Left ventricle myocardium inferior (tissue), 1 donor: Measurements from ENCODE around the gene TMEM245. TPM values are rescaled to one million over a fixed set of nuclear protein-coding genes. Genes with fewer than 3 reads are reported as not detected.

Experiments used
- DNase-seq: peaks from one replicate; pipeline ENCODE4 v3.0.0-alpha.2; 2020
- H3K27ac ChIP-seq: fragments of 200-600 bp; replicated peaks from 2 replicates; pipeline ENCODE4 v1.8.0; 2021
- H3K27me3 ChIP-seq: fragments of 200-600 bp; 2 replicates; pipeline ENCODE4 v1.8.0; 2021; ENCODE audit warnings: low read depth
- H3K36me3 ChIP-seq: fragments of 200-600 bp; 2 replicates; pipeline ENCODE4 v1.8.0; 2021
- H3K4me1 ChIP-seq: fragments of 200-600 bp; 2 replicates; pipeline ENCODE4 v1.8.0; 2021
- H3K4me3 ChIP-seq: fragments of 200-600 bp; 2 replicates; pipeline ENCODE4 v1.8.0; 2021; ENCODE audit warnings: mild to moderate bottlenecking, moderate library complexity
- H3K9me3 ChIP-seq: fragments of 200-600 bp; replicated peaks from 2 replicates; pipeline ENCODE4 v1.8.0; 2021
- CTCF ChIP-seq: fragments of 200-600 bp; IDR thresholded peaks from 2 replicates; pipeline ENCODE4 v1.8.0; 2021; ENCODE audit warnings: antibody characterized with exemption, mild to moderate bottlenecking, borderline replicate concordance
- intact Hi-C: fragments of 100-400 bp; cut with micrococcal nuclease; formaldehyde crosslinking; loops from one replicate; pipeline ENCODE4 v1.11.0; 2022
- total RNA-seq: library from RNA; stranded (reverse); fragmentation: NEBNext Ultra II Directional; extraction: Animal tissue kit (Norgen Biotek cat#: 25700); gene quantifications from one replicate; pipeline ENCODE4 v1.2.1, GENCODE V29; 2021
- donor health status: DM: no; HTN: yes; CAD: no; lungs with severe emphysema.

The TMEM245 gene
- total RNA-seq, 1 donor from 2014 or later = 97.4 TPM

GRCh38 chr9:108991479-108991878 is 128.3 kb downstream of the TMEM245 start:
- peaks cover 18% of the 10 kb centered on the region for H3K36me3 ChIP-seq
- no peak for TF ChIP-seq CTCF
- no peak for DNase-seq
- no peak overlapping the region for H3K4me3 ChIP-seq
- no peaks in the 10 kb centered on the region for H3K27me3 ChIP-seq
- peaks cover 56% of the 10 kb centered on the region for H3K4me1 ChIP-seq
- intact Hi-C loops = no loop called here
- peak overlapping the region; percentile 42 for H3K27ac ChIP-seq
- H3K9me3 ChIP-seq = no peaks in the 10 kb centered on the region

- no peak for TF ChIP-seq CTCF
- no peak for DNase-seq
- Histone ChIP-seq H3K27me3 (no peaks in the 10 kb centered on the region), H3K36me3 (peaks cover 32% of the 10 kb centered on the region), H3K9me3 (no peaks in the 10 kb centered on the region), H3K4me1 (peaks cover 4% of the 10 kb centered on the region), H3K27ac (no peak overlapping the region), H3K4me3 (no peak overlapping the region)
- intact Hi-C loops = no loop called here
These were observed 135.9 kb downstream of the TMEM245 start for GRCh38 chr9:108983885-108984284.

GRCh38 chr9:108980893-108981292 is 138.9 kb downstream of the TMEM245 start:
- peak overlapping the region; percentile 6 for H3K27ac ChIP-seq
- H3K4me1 ChIP-seq = peaks cover 4% of the 10 kb centered on the region
- intact Hi-C loops = no loop called here
- H3K36me3 ChIP-seq = peaks cover 42% of the 10 kb centered on the region
- DNase-seq = no peak
- no peaks in the 10 kb centered on the region for H3K27me3 ChIP-seq
- TF ChIP-seq CTCF = no peak
- H3K4me3 ChIP-seq = no peak overlapping the region
- H3K9me3 ChIP-seq = no peaks in the 10 kb centered on the region

- H3K4me3 ChIP-seq = no peak overlapping the region
- no peak overlapping the region for H3K27ac ChIP-seq
- no peak for TF ChIP-seq CTCF
- no peaks in the 10 kb centered on the region for H3K27me3 ChIP-seq
- H3K9me3 ChIP-seq = no peaks in the 10 kb centered on the region
- H3K36me3 ChIP-seq = peaks cover 34% of the 10 kb centered on the region
- intact Hi-C loops = no loop called here
- H3K4me1 ChIP-seq = peaks cover 18% of the 10 kb centered on the region
- no peak for DNase-seq
These were observed 141.5 kb downstream of the TMEM245 start for GRCh38 chr9:108978205-108978604.

- Histone ChIP-seq H3K27me3 (no peaks in the 10 kb centered on the region), H3K4me1 (peaks cover 32% of the 10 kb centered on the region), H3K27ac (peak overlapping the region; percentile 79), H3K36me3 (peaks cover 18% of the 10 kb centered on the region), H3K9me3 (no peaks in the 10 kb centered on the region), H3K4me3 (no peak overlapping the region)
- no peak for TF ChIP-seq CTCF
- DNase-seq = no peak
- intact Hi-C loops = loop anchor here (5.0 kb wide), 1 partner anchor 38 kb away; the partner anchor contains the start of gene CTNNAL1
These were observed 145.9 kb downstream of the TMEM245 start for GRCh38 chr9:108973895-108974294.
